Measurements from ENCODE around the gene INPP4B.
"Not testable (repeated sequence)": the region's sequence is repeated elsewhere in the genome, so short reads cannot be mapped to it uniquely, and the experiment has no call there.

INPP4B gene

GRCh38 chr4:142687547-142688275 is 158.4 kb downstream of the INPP4B start:
- DNase-seq (ENCODE audit: low read depth in 3 of 3): no peak

DNA sequence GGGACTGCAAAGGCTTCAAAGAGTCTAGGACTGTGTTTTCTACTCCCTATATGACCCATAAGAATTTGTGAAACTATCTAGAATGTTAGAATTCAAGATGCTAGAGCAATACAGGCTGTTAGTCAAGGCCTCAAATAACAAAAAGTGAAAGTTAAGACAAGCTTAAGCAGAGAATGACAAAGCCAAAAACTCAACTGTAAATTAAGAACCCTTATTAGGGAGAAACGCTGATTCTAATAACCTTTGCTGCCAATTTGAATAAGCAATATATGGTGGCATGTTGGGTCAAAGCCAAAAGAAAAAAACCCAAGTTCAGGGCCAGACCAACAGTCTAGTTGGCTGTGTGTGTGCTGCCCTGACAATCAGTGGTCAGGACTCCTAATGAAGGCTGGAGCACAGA is 160.0 kb downstream of the INPP4B start:
- DNase-seq (ENCODE audit: low read depth in 3 of 3): no peak

DNA sequence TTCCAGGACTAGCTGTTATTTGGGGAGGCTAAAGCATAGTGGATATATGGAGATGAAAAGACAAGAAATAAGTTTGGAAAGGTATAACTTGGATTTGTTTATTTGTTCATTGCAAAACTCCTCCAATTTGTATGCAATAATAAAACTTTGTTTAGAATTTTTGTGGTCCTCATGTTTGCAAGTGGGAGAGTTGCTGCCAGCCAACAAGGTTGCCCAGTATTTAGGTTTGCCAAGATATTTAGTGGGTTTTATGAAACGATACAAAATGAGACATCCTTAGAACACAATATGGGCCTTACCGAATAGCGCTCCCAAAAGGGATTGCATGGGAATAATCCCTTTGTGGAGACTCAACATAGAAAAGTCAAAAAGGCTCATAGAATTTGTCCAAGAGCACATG is 162.1 kb downstream of the INPP4B start:
- DNase-seq (ENCODE audit: low read depth in 3 of 3): no peak

DNA sequence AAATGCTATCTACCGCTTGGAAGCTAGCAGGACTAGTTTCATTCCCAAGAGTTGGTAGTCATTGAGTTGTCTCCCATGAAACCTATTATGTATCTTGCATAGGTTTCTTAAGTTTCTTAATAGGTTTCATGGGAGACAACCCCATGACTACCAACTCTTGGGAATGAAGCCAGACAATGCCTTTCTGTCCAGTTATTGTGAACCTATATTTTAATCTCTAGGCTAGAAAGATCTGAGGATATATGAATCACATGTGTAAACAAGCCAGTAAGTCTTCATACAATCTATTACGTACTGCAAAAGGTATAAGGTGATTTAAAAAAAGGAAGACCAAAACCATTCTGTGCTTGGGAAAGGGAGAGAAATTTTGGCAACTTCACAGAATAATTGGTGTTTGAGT is 162.6 kb downstream of the INPP4B start:
- DNase-seq (ENCODE audit: low read depth in 3 of 3): no peak

DNA sequence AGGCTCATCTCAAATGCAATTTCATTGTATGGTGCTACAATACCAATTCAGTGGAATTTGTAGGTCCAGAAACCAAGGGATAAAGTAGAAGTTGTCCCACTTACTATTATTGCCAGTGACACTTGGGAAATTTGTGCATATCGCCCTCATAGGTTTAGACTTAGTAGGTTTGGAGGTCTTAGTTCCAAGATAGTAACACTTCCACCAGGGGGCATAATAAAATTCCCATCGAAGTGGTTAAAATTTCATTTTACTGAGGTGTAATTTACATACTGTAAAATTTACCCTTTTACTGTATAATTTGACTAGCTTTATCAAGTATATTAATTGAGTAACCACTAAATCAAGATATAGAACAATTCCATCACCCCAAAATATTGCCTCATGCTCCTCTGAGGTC is 174.6 kb downstream of the INPP4B start:
- DNase-seq (ENCODE audit: low read depth in 3 of 3): no peak

GRCh38 chr4:142663828-142664227 is 182.3 kb downstream of the INPP4B start:
- no peak for DNase-seq (ENCODE audit: low read depth in 3 of 3)

- no peak for DNase-seq (ENCODE audit: low read depth in 3 of 3)
Measured at GRCh38 chr4:142660728-142661127, 185.4 kb downstream of the INPP4B start.

- DNase-seq (ENCODE audit: low read depth in 3 of 3): no peak
Measured at GRCh38 chr4:142656178-142656577, 189.9 kb downstream of the INPP4B start.

- no peak for DNase-seq (ENCODE audit: low read depth in 3 of 3)
Measured at GRCh38 chr4:142648378-142648777, 197.7 kb downstream of the INPP4B start.

DNA sequence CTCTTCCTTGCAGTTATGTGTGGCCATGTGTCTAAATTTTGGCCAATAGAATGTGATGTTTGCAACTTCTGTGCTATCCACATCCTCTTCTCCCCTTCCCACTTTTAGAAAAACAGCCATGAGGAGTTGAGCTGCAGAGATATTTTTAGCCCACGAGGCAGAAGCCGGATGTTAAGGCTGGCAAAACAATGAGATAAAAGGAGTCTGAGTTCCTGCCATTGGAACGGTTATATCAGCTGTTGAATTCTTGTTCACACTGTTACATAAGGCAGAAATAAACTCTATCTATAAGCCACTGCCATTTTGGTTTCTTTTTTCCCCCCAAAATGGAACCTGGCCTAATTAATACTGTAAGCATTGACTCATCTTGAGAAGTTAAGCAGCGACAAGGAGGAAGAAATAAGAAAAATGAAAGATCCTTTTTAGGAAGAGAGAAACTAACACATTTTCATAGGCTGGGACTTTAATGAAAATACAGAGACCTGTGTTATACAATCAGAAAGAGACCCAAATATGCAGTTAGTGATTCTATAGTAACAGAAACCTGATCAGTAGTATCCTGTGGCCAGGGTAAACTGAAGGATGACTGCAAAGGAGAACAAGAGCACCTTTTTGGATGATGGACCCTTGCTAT is 200.5 kb downstream of the INPP4B start:
- no peak for DNase-seq (ENCODE audit: low read depth in 3 of 3)

- not testable (repeated sequence) for DNase-seq (ENCODE audit: low read depth in 3 of 3)
Measured at GRCh38 chr4:142644628-142645027, 201.5 kb downstream of the INPP4B start.

GRCh38 chr4:142637614-142638013 is 208.5 kb downstream of the INPP4B start:
- no peak for DNase-seq (ENCODE audit: low read depth in 3 of 3)

- DNase-seq (ENCODE audit: low read depth in 3 of 3): no peak
Measured at GRCh38 chr4:142631836-142632235, 214.3 kb downstream of the INPP4B start.

- DNase-seq (ENCODE audit: low read depth in 3 of 3): no peak
Measured at GRCh38 chr4:142615324-142615665, 230.8 kb downstream of the INPP4B start.

GRCh38 chr4:142614621-142615323 is 231.3 kb downstream of the INPP4B start:
- DNase-seq (ENCODE audit: low read depth in 3 of 3): no peak

DNA sequence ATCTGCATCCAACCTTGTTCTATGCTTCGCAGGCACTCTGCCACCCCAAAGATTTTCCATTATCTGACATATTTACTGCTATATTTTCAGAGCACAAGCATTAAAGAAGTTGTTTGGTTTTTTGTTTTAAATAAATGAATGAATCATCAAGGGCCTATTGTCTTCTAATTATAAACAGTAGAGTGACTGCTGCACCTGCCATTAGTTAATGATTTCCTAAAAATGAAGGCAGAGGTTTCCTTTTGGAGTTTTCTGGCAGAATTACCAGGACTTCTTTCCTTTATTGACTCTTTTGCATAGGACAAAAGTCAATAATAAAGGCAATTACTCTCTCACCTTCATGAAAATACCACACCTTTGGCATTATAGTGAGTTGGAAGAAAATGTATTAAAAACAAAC is 238.1 kb downstream of the INPP4B start:
- no peak for DNase-seq (ENCODE audit: low read depth in 3 of 3)

GRCh38 chr4:142600952-142601351 is 245.1 kb downstream of the INPP4B start:
- no peak for DNase-seq (ENCODE audit: low read depth in 3 of 3)

GRCh38 chr4:142598132-142598531 is 248.0 kb downstream of the INPP4B start:
- DNase-seq (ENCODE audit: low read depth in 3 of 3): no peak

DNA sequence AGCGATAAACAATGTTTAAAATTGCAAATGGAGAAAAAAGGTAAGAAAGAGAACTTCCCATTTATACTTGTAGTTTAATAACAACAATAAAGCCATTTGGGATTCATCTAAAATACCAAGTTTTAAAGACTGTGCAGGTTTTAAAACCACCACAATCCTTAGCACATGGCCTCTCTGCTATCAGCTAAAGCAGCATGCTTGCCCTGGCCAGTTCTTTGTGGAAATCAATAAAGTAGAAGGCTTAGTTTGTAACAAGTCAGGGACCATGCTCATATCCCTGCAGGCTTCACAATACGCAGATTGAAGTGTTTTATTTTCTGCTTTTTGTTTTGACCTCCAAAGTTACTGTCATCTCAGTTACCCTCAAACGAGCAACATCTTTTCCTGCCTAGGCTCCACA is 249.5 kb downstream of the INPP4B start:
- DNase-seq (ENCODE audit: low read depth in 3 of 3): no peak

DNA sequence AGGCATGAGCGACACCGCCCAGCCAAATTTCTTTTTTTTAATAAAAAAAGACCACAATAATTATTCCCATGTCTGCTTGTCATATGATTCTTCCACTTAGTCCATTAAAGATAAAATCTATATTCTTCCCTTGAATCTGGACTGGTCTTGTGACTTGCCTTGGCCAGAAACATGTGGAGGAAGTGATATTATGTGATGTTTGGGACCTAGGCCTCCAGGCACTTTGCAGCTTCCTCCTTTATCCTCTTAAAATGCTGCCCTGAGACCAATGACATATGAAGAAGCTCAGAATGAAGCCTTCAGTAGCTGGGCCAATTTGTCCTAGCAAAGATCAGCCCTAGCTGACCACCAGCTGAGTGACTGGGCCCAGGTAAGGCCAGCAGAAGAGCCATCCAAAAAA is 250.0 kb downstream of the INPP4B start:
- no peak for DNase-seq (ENCODE audit: low read depth in 3 of 3)

- no peak for DNase-seq (ENCODE audit: low read depth in 3 of 3)
Measured at GRCh38 chr4:142595222-142595871, 250.8 kb downstream of the INPP4B start.

- DNase-seq (ENCODE audit: low read depth in 3 of 3): no peak
Measured at GRCh38 chr4:142585411-142585810, 260.7 kb downstream of the INPP4B start.

GRCh38 chr4:142583708-142584107 is 262.4 kb downstream of the INPP4B start:
- no peak for DNase-seq (ENCODE audit: low read depth in 3 of 3)
